Mucosa of rectum (tissue), 2 donors: Measurements from ENCODE around the gene SLC37A1.
"Not testable (repeated sequence)": the region's sequence is repeated elsewhere in the genome, so short reads cannot be mapped to it uniquely, and the experiment has no call there.

ENCODE experiments used
- H3K27ac ChIP-seq, 2 donors: one replicate each; pipeline ENCODE4 v1.7.0; 2013; ENCODE audit warnings: inconsistent platforms in 2 of 2, low read depth in 2 of 2, low read length in 2 of 2
- H3K27me3 ChIP-seq, 2 donors: one replicate each; pipeline ENCODE4 v1.7.0; 2013; ENCODE audit warnings: low read length in 2 of 2; ENCODE audit not compliant: control insufficient read depth in 2 of 2, insufficient read depth in 2 of 2
- H3K36me3 ChIP-seq, 2 donors: one replicate each; pipeline ENCODE4 v1.7.0; 2013; ENCODE audit warnings: low read length in 2 of 2; ENCODE audit not compliant: control insufficient read depth in 2 of 2, insufficient read depth in 2 of 2
- H3K4me1 ChIP-seq, 2 donors: one replicate each; pipeline ENCODE4 v1.7.0; 2013; ENCODE audit warnings: low read length in 2 of 2, mild to moderate bottlenecking in 1 of 2; ENCODE audit not compliant: control insufficient read depth in 2 of 2, insufficient read depth in 2 of 2
- H3K4me3 ChIP-seq, 2 donors: one replicate each; pipeline ENCODE4 v1.7.0; 2013; ENCODE audit warnings: low read length in 2 of 2
- H3K9ac ChIP-seq, 2 donors: one replicate each; pipeline ENCODE4 v1.7.0; 2013; ENCODE audit warnings: low read length in 2 of 2, low read depth in 1 of 2, mild to moderate bottlenecking in 1 of 2
- H3K9me3 ChIP-seq, 2 donors: one replicate each; pipeline ENCODE4 v1.7.0; 2013; ENCODE audit warnings: low read length in 2 of 2; ENCODE audit not compliant: control insufficient read depth in 2 of 2
- donor health status: healthy.
- donor health status: Normal muscosa, but diverticular disease.

The SLC37A1 gene

DNA sequence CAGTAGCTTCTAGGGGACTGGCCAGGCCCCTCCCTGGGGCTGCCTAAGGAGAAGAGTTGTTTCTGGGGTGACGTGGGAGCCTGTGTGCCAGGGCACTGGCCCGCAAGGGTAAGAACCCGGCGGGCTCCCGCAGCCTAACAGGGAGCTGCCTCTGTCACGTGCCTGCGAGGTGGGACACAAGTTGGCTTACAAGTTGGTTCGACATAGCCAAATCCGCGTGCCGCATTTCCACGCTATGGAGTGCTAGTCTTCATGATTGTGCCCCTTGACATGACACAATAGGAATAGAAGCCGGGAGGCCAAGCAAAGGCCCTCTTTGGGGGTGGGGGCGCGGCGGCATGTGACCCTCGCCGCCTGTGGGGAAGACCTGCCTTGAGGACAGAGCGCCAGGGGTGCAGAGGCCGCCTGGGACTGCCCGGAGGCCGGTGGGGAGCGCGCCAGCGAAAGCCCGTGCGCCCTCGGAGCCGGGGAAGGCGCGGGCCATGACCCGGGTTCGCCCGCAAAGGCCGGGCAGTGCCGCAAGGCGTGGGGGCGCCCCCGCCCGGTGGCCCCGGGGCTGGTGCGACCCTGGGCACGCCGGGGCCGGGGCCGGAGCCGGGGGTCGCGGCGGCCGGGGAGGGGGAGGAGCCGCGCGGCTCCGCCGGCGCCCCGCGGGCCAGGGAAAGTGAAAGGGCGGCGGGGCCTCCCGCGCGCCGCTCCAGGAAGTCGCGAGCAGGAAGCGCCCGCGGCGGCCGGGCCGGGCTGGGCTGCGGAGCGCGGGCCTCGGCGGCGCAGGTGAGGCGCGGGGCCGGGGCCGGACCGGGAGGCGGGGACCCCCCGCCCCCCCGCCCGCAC, at the start of gene SLC37A1:
TSS of gene SLC37A1 (plus strand) at position 702 of the 834 bp plus-strand sequence. CDS start 4,603 bp downstream, outside the sequence.
- Histone ChIP-seq H3K27me3 (no peaks in the 10 kb centered on the region), H3K27ac (peak within 1 kb of the TSS; percentile 90), H3K9me3 (no peaks in the 10 kb centered on the region), H3K4me1 (peaks cover 13 to 31% of the 10 kb centered on the region in 2 donors), H3K9ac (peak within 1 kb of the TSS; percentile 86 to 94), H3K4me3 (peak within 1 kb of the TSS; percentile 86 to 87), H3K36me3 (peaks cover 8 to 12% of the 10 kb centered on the region in 2 donors)

DNA sequence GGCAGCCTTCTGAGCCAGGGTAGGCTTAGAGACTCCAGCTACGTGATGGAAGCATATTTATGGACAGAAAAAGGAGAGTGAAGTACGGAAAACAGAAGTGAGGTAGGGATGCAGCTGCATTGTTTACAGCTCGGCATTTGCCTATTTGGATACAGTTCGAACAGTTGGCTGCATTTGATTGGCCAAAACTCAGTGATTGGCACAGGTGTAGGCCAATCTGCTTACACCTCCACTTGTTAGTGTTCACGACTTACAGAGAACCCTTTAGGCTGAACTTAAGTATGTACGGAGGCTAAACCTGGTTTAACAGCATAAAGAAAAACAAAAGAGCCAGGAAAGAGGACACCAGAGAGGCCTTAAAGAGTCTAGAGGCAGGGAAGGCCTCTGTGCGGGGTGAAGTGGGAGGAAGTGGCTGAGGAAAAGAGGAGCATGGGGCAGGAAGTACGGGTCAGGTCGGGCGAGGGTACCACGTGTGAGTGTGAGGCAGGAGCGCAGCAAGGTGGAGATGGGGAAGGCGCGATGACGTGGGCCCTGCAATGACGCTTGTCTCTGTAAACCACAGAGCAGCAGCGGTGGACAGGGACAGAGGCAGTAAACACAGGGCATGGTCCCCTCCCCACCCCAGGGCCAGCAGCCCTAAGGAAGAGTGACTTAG, 49.7 kb upstream of the SLC37A1 start:
- Histone ChIP-seq H3K4me3 (peak overlapping the region in 1 of 2 donors; percentile 13), H3K9me3 (no peaks in the 10 kb centered on the region), H3K36me3 (no peaks in the 10 kb centered on the region), H3K9ac (no peak overlapping the region), H3K27me3 (no peaks in the 10 kb centered on the region), H3K27ac (peak overlapping the region; percentile 94 to 95), H3K4me1 (peaks cover 78 to 85% of the 10 kb centered on the region in 2 donors)

DNA sequence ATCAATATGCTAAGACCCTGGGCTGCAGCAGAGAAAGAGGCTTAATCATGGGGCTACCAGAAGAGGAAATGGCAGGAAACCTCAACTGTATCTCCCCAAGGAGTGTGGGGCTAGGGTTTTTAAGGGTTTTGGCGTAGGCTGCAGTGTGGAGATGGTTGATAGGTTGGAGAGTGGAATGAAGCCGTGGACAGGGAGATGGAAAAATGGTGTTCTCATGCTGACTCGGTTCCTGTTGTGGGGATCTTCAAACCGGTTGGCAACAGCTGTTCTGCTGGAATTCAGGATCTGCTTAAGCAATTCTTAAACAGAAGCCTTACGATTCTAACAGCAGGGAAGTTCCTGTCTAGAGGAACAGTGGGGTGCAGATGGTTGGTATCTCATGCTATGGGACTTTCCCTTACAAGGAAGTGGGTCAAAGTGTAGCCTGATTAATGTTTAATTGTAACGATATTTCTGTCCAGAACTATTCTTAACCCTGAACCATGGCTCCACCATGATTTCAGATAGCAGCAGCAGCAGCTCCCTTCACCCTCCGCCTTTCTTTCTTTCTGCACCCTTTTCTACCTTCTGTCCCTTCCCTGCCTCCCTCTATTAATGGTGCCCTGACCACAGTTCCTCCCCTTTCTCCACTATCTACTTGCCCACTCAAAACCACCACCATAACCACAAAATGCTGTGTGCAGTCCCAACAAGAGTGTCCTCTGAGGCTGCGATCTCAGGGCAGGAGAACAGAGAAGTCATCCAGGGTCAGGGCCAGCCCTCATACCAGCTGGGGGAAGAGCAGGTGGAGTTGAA, 48.4 kb upstream of the SLC37A1 start:
- peak overlapping the region; percentile 21 to 53 for H3K4me3 ChIP-seq
- peaks cover 70 to 84% of the 10 kb centered on the region in 2 donors for H3K4me1 ChIP-seq
- H3K9me3 ChIP-seq: no peaks in the 10 kb centered on the region
- peak overlapping the region; percentile 17 to 24 for H3K9ac ChIP-seq
- no peaks in the 10 kb centered on the region for H3K27me3 ChIP-seq
- peak overlapping the region; percentile 38 to 78 for H3K27ac ChIP-seq
- no peaks in the 10 kb centered on the region for H3K36me3 ChIP-seq

DNA sequence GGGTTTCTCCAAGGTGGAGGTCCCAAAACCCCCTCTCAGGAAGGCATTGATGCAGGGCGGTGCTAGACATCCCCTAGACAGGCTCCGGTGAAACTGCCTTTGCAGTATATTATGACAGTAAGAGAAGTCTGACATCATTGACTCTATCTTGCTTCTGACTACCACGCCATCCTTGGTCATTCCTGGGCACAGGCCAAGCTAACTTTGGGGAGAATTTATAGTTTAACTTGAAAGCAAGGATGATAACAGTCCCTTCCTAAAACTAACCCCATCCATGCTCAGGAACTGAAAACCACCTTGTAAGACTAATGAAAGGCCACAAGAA, 47.9 kb upstream of the SLC37A1 start:
- Histone ChIP-seq H3K27ac (peak overlapping the region; percentile 38 to 78), H3K36me3 (no peaks in the 10 kb centered on the region), H3K9ac (peak overlapping the region; percentile 17 to 24), H3K27me3 (no peaks in the 10 kb centered on the region), H3K9me3 (no peaks in the 10 kb centered on the region), H3K4me1 (peaks cover 66 to 80% of the 10 kb centered on the region in 2 donors), H3K4me3 (peak overlapping the region; percentile 21 to 53)

DNA sequence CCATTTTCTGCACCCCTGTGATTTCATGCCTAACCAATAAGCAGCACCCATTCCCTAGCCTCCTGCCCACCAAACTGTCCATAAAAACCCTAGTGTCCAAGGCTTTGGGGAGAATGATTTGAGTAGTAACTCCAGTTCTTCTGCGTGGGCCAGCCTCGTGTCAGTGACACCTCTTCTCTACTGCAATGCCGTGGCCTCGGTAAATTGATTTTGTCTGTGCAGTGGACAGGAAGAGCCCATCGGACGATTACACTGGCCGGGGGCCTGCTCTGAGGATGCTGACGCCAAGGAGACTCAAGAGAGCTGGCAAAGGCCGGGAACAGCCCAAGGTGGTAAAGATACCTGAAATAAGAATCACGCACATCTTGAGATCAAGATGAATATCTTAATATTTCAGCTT, 47.0 kb upstream of the SLC37A1 start:
- no peak overlapping the region for H3K27ac ChIP-seq
- H3K9ac ChIP-seq: no peak overlapping the region
- no peaks in the 10 kb centered on the region for H3K36me3 ChIP-seq

DNA sequence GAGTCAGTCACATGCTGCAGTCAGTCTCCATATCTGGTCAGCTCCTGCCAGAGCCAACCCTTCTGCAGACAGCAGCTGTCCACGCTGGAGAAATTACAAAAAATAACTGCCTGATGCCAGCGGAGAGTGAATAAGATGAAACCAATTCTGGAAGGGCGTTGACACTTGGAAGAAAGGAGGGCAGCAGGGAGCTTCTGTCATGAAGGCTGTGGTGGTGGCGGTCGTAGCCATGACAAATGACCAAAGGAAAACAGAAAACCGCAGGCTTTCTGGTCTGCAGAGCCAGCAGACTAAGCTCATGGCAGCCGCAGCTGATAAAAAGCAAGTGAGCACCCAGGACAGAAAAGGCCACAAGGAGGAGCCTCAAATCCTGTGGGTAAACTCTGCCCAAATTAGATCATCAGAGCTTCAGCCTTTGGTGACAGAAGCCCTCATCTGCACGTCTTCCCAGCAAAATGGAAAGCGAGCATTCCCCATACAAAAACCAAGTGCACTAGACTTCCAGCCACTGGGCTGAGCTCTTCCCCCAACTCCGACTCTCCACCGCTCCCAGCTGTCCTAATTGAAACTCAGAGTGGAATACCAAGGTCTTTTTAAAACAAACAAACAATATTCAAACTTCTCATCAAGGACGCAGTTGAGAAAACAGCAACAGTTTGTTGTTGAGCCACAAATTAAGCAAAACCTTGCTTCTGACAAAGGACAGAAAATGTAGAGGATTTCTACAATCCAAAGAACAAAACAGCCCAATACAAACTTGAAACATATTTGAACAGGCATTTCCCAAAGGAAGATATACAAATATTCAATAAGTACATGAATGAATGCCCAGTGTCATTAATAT, 46.3 kb upstream of the SLC37A1 start:
- H3K27ac ChIP-seq: no peak overlapping the region
- H3K4me1 ChIP-seq: peaks cover 52 to 66% of the 10 kb centered on the region in 2 donors
- no peaks in the 10 kb centered on the region for H3K9me3 ChIP-seq
- H3K4me3 ChIP-seq: peak overlapping the region in 1 of 2 donors; percentile 49
- H3K9ac ChIP-seq: peak overlapping the region; percentile 0 to 7
- no peaks in the 10 kb centered on the region for H3K27me3 ChIP-seq
- no peaks in the 10 kb centered on the region for H3K36me3 ChIP-seq

More for the DNA sequence above, 47.0 kb upstream of the SLC37A1 start:
- Histone ChIP-seq H3K4me3 (no peak overlapping the region), H3K4me1 (peaks cover 58 to 71% of the 10 kb centered on the region in 2 donors), H3K27me3 (no peaks in the 10 kb centered on the region), H3K9me3 (no peaks in the 10 kb centered on the region)

DNA sequence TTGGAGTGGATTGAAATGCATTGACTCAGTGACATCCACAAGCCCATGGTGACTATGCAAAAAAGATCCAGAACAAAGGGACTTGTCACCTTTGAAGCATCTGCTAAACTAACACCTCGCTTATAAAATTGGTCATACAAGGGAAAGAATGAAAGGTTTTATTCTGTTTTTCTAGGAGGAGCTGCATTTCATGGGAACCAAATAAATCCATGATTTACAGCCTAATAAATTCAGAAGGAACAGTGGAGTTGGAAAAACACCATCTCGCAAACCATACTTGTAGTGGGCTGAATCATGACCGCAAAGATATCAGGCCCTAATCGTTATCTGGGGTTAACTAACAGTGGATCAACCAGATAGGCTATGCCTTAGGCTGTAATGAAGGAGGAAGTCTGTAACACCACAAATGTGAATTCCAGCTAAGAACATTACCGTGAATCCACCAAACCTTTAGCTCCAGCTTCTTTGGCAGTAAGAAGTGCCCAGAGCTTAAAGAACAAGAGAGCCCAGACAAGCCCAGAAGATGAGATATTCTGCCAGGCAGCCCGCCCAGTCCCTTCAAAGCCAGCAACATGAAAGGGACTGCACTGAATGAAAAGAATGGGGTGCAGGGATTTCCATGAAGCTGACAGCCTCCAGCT, 45.0 kb upstream of the SLC37A1 start:
- no peaks in the 10 kb centered on the region for H3K27me3 ChIP-seq
- no peaks in the 10 kb centered on the region for H3K9me3 ChIP-seq
- no peaks in the 10 kb centered on the region for H3K36me3 ChIP-seq
- H3K4me3 ChIP-seq: peak overlapping the region; percentile 10 to 40
- peaks cover 44 to 56% of the 10 kb centered on the region in 2 donors for H3K4me1 ChIP-seq
- H3K27ac ChIP-seq: peak overlapping the region; percentile 88 to 93
- peak overlapping the region; percentile 48 to 61 for H3K9ac ChIP-seq

DNA sequence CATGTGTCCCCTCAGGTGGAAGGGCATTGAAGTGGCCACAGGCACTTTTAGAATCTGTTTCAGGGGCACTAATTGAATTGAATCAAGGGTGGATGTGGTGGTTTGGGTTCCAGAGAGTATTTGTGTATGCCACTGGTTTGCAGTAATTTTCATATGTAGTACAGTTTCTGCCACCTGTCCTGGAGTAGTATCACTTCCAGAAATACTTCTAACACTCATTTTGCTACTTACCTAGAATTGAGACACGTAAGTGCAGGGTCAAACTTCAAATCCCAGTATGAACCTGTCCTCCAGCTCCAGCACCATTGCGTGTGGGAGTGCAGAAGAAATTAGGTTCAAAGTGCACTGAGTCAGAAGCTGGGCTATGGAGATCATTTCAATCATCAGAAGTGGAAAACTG, 44.4 kb upstream of the SLC37A1 start:
- Histone ChIP-seq H3K4me3 (peak overlapping the region; percentile 10 to 40), H3K27me3 (no peaks in the 10 kb centered on the region), H3K36me3 (no peaks in the 10 kb centered on the region), H3K9ac (peak overlapping the region; percentile 48 to 61), H3K27ac (peak overlapping the region; percentile 88 to 93), H3K4me1 (peaks cover 43 to 56% of the 10 kb centered on the region in 2 donors), H3K9me3 (no peaks in the 10 kb centered on the region)

DNA sequence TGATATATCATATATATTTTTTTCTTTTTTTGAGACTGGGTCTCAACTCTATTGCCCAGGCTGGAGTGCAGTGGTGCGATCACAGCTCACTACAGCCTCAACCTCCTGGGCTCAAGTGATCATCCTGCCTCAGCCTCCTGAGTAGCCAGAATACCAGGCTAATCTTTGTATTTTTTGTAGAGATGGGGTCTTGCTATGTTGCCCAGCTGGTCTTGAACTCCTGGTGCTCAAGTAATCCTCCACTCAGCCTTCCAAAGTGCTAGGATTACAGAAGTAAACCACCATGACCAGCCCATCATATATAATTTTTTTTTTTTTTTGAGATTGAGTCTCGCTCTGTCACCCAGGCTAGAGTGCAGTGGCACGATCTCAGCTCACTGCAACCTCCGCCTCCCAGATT, 43.9 kb upstream of the SLC37A1 start:
- not testable (repeated sequence) for H3K27me3 ChIP-seq, H3K9ac ChIP-seq, H3K9me3 ChIP-seq, H3K4me3 ChIP-seq, H3K36me3 ChIP-seq
- Histone ChIP-seq H3K4me1 (peaks cover 43 to 56% of the 10 kb centered on the region in 2 donors), H3K27ac (peak overlapping the region; percentile 88 to 93)
